Cardiac muscle cell (in vitro differentiated cells and primary cell): ENCODE data around the gene CTSE. TPM values are rescaled to one million over a fixed set of nuclear protein-coding genes. Genes with fewer than 3 reads are reported as not detected.

ENCODE experiments used
- DNase-seq, 2 donors: peaks; one replicate each; pipeline versions ENCODE4 v3.0.0 to v3.0.0-alpha.2; 2010 to 2017; ENCODE audit warnings: low read depth in 1 of 2, low spot score in 1 of 2
- H3K27ac ChIP-seq: fragments of 200-600 bp; sonication (generic); 2 replicates; pipeline ENCODE4 v1.5.1; 2016
- H3K27me3 ChIP-seq: fragments of 200-600 bp; sonication (generic); 2 replicates; pipeline ENCODE4 v1.6.0; 2016; ENCODE audit warnings: control low read depth
- H3K36me3 ChIP-seq: fragments of 200-600 bp; sonication (generic); 2 replicates; pipeline ENCODE4 v1.5.1; 2016; ENCODE audit warnings: control low read depth
- H3K4me1 ChIP-seq: fragments of 200-600 bp; sonication (generic); 2 replicates; pipeline ENCODE4 v1.8.1; 2017; ENCODE audit warnings: low read depth, mild to moderate bottlenecking, mixed run types
- H3K4me3 ChIP-seq: fragments of 200-600 bp; sonication (generic); 2 replicates; pipeline ENCODE4 v1.5.1; 2016; ENCODE audit warnings: mild to moderate bottlenecking
- H3K9me3 ChIP-seq: fragments of 200-600 bp; sonication (generic); 2 replicates; pipeline ENCODE4 v1.5.1; 2017; ENCODE audit warnings: low read depth, mild to moderate bottlenecking, control low read depth
- polyA plus RNA-seq: library from polyadenylated mRNA; unstranded; fragments of >200 nt; fragmentation: Nextera tagmentation; extraction: Ambion mirVana; gene quantifications from 2 replicates; pipeline ENCODE4 v1.2.1, GENCODE V29; 2016
- total RNA-seq: library from RNA; depleted of rRNA; stranded (reverse); fragments of >200 nt; gene quantifications from 2 replicates; pipeline ENCODE4 v1.2.3, GENCODE V29; 2016
- TF ChIP-seq, protein P1 (sequence below): IDR thresholded peaks from 2 replicates; pipeline ENCODE4 v1.5.1; 2012; ENCODE audit warnings: low read depth, mild to moderate bottlenecking, low read length

CTSE gene
- total and polyA plus RNA-seq, 2 experiments from 2014 or later = not detected

DNA sequence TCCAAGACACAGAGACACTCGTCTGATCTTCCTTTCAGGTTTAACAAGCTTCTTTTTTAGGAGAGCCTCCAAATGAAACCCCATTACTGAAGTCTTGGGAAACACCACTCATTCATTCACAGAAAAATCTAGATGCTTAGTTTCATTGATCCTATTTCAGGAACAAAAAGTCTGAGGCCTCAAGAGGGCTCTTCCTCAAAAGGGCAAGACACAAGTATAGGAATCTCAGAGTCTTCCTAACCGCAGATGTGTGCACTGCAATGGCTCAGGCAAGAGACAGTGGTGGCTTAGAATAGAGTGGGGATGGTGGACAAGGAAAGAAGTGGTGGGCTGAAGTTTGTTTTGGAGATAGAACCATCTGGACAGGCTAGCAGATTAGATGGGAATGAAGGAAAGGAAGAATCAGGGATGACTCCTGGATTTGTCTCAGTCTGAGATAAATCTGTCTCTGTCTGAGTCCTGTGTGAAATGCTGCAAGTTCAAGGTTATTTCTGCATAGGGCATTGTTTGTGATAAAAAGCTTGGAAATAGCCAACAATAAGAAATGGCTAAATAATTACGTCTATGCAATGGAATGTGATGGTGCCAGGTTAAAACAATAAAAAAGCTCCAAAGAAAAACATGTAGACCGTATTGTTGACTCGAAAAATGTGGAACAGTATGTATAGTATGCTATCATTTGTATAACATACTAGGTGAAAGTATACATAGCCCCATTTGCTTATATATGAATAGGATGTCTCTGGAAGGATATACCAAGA is 8.9 kb upstream of the CTSE start:
- DNase-seq = no peak

DNA sequence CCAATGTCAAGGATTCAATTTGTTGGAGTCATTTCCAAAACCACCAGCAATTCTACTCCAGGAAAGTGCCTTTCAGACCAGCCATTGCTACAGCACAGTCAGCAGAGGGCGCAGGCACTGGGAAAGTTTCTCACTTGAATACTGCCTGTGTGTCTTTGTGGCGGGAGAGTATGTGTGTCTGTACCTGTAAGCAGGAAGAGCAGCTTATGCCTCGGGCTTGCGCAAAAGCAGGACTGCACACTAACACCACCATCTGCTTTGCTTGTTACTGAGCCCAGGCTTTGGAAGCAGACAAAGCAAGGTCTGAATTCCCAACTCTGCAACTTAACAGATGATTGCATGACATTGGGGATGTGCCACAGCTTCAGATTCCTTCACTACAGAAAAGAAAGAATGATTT is 7.0 kb upstream of the CTSE start:
- Histone ChIP-seq H3K27me3 (no peaks in the 10 kb centered on the region), H3K4me1 (peaks cover 11% of the 10 kb centered on the region), H3K4me3 (no peak overlapping the region), H3K27ac (no peak overlapping the region), H3K9me3 (no peaks in the 10 kb centered on the region), H3K36me3 (no peaks in the 10 kb centered on the region)
- DNase-seq = peak; percentile 76 to 89
- TF ChIP-seq, protein P1, sequence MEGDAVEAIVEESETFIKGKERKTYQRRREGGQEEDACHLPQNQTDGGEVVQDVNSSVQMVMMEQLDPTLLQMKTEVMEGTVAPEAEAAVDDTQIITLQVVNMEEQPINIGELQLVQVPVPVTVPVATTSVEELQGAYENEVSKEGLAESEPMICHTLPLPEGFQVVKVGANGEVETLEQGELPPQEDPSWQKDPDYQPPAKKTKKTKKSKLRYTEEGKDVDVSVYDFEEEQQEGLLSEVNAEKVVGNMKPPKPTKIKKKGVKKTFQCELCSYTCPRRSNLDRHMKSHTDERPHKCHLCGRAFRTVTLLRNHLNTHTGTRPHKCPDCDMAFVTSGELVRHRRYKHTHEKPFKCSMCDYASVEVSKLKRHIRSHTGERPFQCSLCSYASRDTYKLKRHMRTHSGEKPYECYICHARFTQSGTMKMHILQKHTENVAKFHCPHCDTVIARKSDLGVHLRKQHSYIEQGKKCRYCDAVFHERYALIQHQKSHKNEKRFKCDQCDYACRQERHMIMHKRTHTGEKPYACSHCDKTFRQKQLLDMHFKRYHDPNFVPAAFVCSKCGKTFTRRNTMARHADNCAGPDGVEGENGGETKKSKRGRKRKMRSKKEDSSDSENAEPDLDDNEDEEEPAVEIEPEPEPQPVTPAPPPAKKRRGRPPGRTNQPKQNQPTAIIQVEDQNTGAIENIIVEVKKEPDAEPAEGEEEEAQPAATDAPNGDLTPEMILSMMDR = peak; percentile 97

More for the DNA sequence above, 8.9 kb upstream of the CTSE start:
- Histone ChIP-seq H3K4me3 (no peak overlapping the region), H3K36me3 (no peaks in the 10 kb centered on the region), H3K27me3 (no peaks in the 10 kb centered on the region), H3K4me1 (peaks cover 21% of the 10 kb centered on the region), H3K9me3 (no peaks in the 10 kb centered on the region), H3K27ac (no peak overlapping the region)
- TF ChIP-seq, protein P1 = no peak

DNA sequence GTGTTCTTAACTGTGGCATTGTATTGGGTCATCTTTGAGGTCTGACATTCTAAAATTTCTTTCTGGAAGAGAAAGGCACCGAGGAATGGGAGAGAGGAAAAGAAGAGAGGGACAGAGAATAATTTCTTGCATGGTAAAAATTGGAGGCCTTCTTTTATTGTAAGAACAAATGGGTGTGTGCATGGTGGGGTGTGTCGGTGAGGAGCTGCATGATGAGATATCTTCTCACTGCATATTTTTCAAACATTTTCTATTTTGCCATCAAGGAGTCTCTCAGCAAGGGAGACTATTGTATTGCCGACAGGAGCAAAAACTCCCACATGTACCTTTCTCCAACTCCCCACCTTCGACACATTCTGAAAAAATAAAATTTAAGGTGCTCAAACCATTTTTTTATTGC is 6.5 kb upstream of the CTSE start:
- DNase-seq = no peak
- peaks cover 11% of the 10 kb centered on the region for H3K4me1 ChIP-seq
- H3K9me3 ChIP-seq = no peaks in the 10 kb centered on the region
- H3K27me3 ChIP-seq = no peaks in the 10 kb centered on the region
- no peak overlapping the region for H3K27ac ChIP-seq
- no peak overlapping the region for H3K4me3 ChIP-seq
- TF ChIP-seq, protein P1 = no peak
- no peaks in the 10 kb centered on the region for H3K36me3 ChIP-seq

DNA sequence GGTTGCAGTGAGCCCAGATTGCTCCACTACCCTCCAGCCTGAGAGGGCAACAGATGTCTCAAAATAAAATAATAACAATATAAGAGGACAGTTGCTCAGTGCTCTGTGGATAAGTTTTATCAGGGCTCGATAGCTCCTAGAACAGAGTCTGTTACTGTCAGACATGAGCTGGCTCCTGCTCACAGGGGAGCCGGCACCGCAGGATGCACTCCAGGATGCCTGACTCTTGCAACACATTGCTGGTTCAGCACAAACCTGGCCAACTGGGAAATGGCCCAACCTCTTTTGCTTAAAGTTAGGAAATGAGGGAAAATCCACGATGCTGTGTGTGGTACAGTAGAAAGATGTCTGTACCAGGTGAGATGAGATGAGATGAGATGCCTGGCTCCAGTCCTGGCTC is 5.8 kb upstream of the CTSE start:
- Histone ChIP-seq H3K9me3 (no peaks in the 10 kb centered on the region), H3K27ac (no peak overlapping the region), H3K27me3 (no peaks in the 10 kb centered on the region), H3K4me3 (no peak overlapping the region), H3K36me3 (no peaks in the 10 kb centered on the region), H3K4me1 (peaks cover 11% of the 10 kb centered on the region)
- TF ChIP-seq, protein P1 = no peak
- DNase-seq = peak in 1 of 2 donors; percentile 86

DNA sequence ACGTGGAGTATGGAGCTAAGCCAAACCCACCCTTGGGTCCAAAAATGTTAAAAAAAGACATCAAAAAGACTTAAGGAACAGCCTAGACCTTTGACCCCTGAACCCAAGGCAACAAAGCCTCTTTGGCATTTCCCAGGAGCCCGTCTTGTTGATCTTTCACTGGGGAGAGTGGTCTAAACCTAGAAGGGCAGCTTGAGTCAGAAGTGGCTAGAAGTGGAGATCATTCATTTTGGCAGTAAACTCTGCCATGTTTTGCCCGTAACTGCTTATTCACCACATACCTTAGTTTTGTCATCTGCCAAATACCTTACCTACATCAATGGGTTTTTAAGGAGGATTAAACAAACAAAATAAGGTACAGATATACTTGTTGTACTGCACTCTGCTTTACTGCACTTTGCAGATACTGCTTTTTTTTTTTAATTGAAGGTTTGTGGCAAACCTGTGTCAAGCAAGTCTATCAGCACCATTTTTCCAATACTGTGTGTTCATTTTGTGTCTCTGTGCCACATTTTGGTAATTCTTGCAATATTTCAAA is 1.7 kb upstream of the CTSE start:
- no peaks in the 10 kb centered on the region for H3K9me3 ChIP-seq
- H3K4me1 ChIP-seq = no peaks in the 10 kb centered on the region
- no peak for DNase-seq
- no peak overlapping the region for H3K4me3 ChIP-seq
- no peaks in the 10 kb centered on the region for H3K27me3 ChIP-seq
- H3K27ac ChIP-seq = no peak overlapping the region
- TF ChIP-seq, protein P1 = no peak
- H3K36me3 ChIP-seq = no peaks in the 10 kb centered on the region
